Liver (tissue), 9 donors: ENCODE measurements around the gene SMIM29. TPM values are rescaled to one million over a fixed set of nuclear protein-coding genes. Genes with fewer than 3 reads are reported as not detected.

Source experiments
- DNase-seq: peaks from one replicate; pipeline ENCODE4 v3.0.0-alpha.2; 2017; ENCODE audit warnings: low spot score
- H3K27ac ChIP-seq, 2 donors: one replicate each; pipeline ENCODE4 v1.7.0; 2013; ENCODE audit warnings: inconsistent platforms in 2 of 2, low read length in 2 of 2, control low read depth in 1 of 2, low read depth in 1 of 2, mild to moderate bottlenecking in 1 of 2
- H3K27me3 ChIP-seq, 4 donors: one replicate each; pipeline versions ENCODE4 v1.6.1 to v1.7.0; 2013; ENCODE audit warnings: low read length in 3 of 4, inconsistent platforms in 1 of 4, mild to moderate bottlenecking in 1 of 4, moderate library complexity in 1 of 4; ENCODE audit not compliant: control insufficient read depth in 4 of 4, insufficient read depth in 4 of 4
- H3K36me3 ChIP-seq, 4 donors: one replicate each; pipeline versions ENCODE4 v1.6.1 to v1.7.0; 2013; ENCODE audit warnings: low read length in 3 of 4, mild to moderate bottlenecking in 3 of 4, low read depth in 1 of 4, moderate library complexity in 1 of 4; ENCODE audit not compliant: control insufficient read depth in 4 of 4, insufficient read depth in 3 of 4
- H3K4me1 ChIP-seq, 4 donors: one replicate each; pipeline versions ENCODE4 v1.6.1 to v1.7.0; 2013; ENCODE audit warnings: low read length in 3 of 4, mild to moderate bottlenecking in 3 of 4, moderate library complexity in 1 of 4; ENCODE audit not compliant: control insufficient read depth in 4 of 4, insufficient read depth in 4 of 4
- H3K4me3 ChIP-seq, 3 donors: one replicate each; pipeline versions ENCODE4 v1.6.1 to v1.7.0; 2013; ENCODE audit warnings: low read length in 3 of 3, control low read depth in 1 of 3, low read depth in 1 of 3, mild to moderate bottlenecking in 1 of 3
- H3K9ac ChIP-seq, 2 donors: one replicate each; pipeline ENCODE4 v1.7.0; 2013; ENCODE audit warnings: low read length in 2 of 2, mild to moderate bottlenecking in 2 of 2, moderate library complexity in 2 of 2, control low read depth in 1 of 2, low read depth in 1 of 2
- H3K9me3 ChIP-seq, 4 donors: one replicate each; pipeline versions ENCODE4 v1.6.1 to v1.7.0; 2013; ENCODE audit warnings: low read length in 3 of 4; ENCODE audit not compliant: control insufficient read depth in 4 of 4
- EGR1 ChIP-seq, 2 donors: IDR thresholded peaks; 2 replicates each; pipeline ENCODE4 v1.6.1; 2016 to 2018; ENCODE audit warnings: antibody characterized with exemption in 2 of 2, low read depth in 2 of 2
- GABPA ChIP-seq, 2 donors: IDR thresholded peaks in 1 of 2; conservative IDR thresholded peaks in 1 of 2; 2 replicates each; pipeline ENCODE4 v1.6.1; 2016; ENCODE audit warnings: antibody characterized with exemption in 2 of 2, mild to moderate bottlenecking in 1 of 2, moderate library complexity in 1 of 2
- HNF4A ChIP-seq, 2 donors: conservative IDR thresholded peaks; 2 replicates each; pipeline ENCODE4 v1.6.1; 2016; ENCODE audit warnings: antibody characterized with exemption in 2 of 2, mild to moderate bottlenecking in 2 of 2
- JUND ChIP-seq, 2 donors: IDR thresholded peaks; 2 replicates each; pipeline ENCODE4 v1.6.1; 2016; ENCODE audit warnings: antibody characterized with exemption in 2 of 2
- MAX ChIP-seq: IDR thresholded peaks from 2 replicates; pipeline ENCODE4 v1.6.1; 2016; ENCODE audit warnings: antibody characterized with exemption
- NR2F2 ChIP-seq: IDR thresholded peaks from 2 replicates; pipeline ENCODE4 v1.6.1; 2016; ENCODE audit warnings: antibody characterized with exemption
- REST ChIP-seq: IDR thresholded peaks from 2 replicates; pipeline ENCODE4 v1.6.1; 2016; ENCODE audit warnings: antibody characterized with exemption, mild to moderate bottlenecking
- RXRA ChIP-seq, 2 donors: IDR thresholded peaks; 2 replicates each; pipeline ENCODE4 v1.6.1; 2017 to 2018; ENCODE audit warnings: antibody characterized with exemption in 2 of 2, mild to moderate bottlenecking in 1 of 2
- SP1 ChIP-seq: IDR thresholded peaks from 2 replicates; pipeline ENCODE4 v1.6.1; 2018; ENCODE audit warnings: antibody characterized with exemption, mild to moderate bottlenecking
- YY1 ChIP-seq: IDR thresholded peaks from 2 replicates; pipeline ENCODE4 v1.6.1; 2016; ENCODE audit warnings: antibody characterized with exemption, mild to moderate bottlenecking
- WGBS: extraction: QIAGEN DNeasy Blood & Tissue Kit; methylation state at CpG from one replicate; pipeline ENCODE4 v1.1.7; 2013; 5-methylcytosine and 5-hydroxymethylcytosine counted together
- polyA plus RNA-seq, 2 donors: library from polyadenylated mRNA; stranded (reverse) in 1 of 2; unstranded in 1 of 2; fragments of 200-250 nt in 1 of 2; fragments of >200 nt in 1 of 2; fragmentation: Nextera tagmentation in 1 of 2; extraction: Ambion mirVana in 1 of 2; gene quantifications; one replicate each; pipeline versions ENCODE4 v1.2.1 to v1.2.3, GENCODE V29; 2013 to 2015
- total RNA-seq, 2 donors: library from RNA; depleted of rRNA; stranded (reverse); fragments of >200 nt; gene quantifications; one replicate each; pipeline ENCODE4 v1.2.3, GENCODE V29; 2014
- donor health status: healthy.
- donor health status: healthy.
- donor health status: healthy.
- donor health status: healthy.
- donor health status: healthy.

SMIM29 gene
- total and polyA plus RNA-seq, 4 donors: 2.4 to 11.3 (median 6.7) TPM

GRCh38 chr6:34223956-34224940 is 24.6 kb downstream of the SMIM29 start:
- Histone ChIP-seq H3K4me3 (peak overlapping the region; percentile 15 to 75 (median 71)), H3K27ac (peak overlapping the region; percentile 96 to 100), H3K36me3 (no peaks in the 10 kb centered on the region), H3K9ac (peak overlapping the region; percentile 73 to 93), H3K27me3 (no peaks in the 10 kb centered on the region), H3K4me1 (peaks cover 2 to 16% (median 9%) of the 10 kb centered on the region in 4 donors), H3K9me3 (no peaks in the 10 kb centered on the region)
- 2% methylated on average over 55 of the region's 55 CpGs for WGBS
- TF ChIP-seq YY1 (no peak), JUND (IDR thresholded peaks at IDR 0.05) (peak in 1 of 2 donors; percentile 66), REST (peak; percentile 36)
- peak; percentile 95 for DNase-seq

- peak overlapping the region in 1 of 3 donors; percentile 1 for H3K4me3 ChIP-seq
- TF ChIP-seq SP1 (no peak), NR2F2 (no peak), JUND (IDR thresholded peaks at IDR 0.05) (no peak), MAX (no peak)
- no peaks in the 10 kb centered on the region for H3K36me3 ChIP-seq
- peak overlapping the region; percentile 8 to 17 for H3K27ac ChIP-seq
- WGBS: 38% methylated on average over 16 of the region's 16 CpGs
- no peak for DNase-seq
- H3K9ac ChIP-seq: peak overlapping the region in 1 of 2 donors; percentile 21
- no peaks in the 10 kb centered on the region for H3K9me3 ChIP-seq
- H3K27me3 ChIP-seq: no peaks in the 10 kb centered on the region
- peaks cover 2 to 16% (median 9%) of the 10 kb centered on the region in 4 donors for H3K4me1 ChIP-seq
These were observed 25.3 kb downstream of the SMIM29 start for GRCh38 chr6:34223381-34223955.

GRCh38 chr6:34218691-34219090 is 30.1 kb downstream of the SMIM29 start:
- TF ChIP-seq GABPA (IDR thresholded peaks at IDR 0.05 in 1 of 2, conservative IDR thresholded peaks at IDR 0.05 in 1 of 2): no peak
- TF ChIP-seq EGR1 (IDR thresholded peaks at IDR 0.05; ENCODE audit: low read depth in 2 of 2): no peak
- TF ChIP-seq HNF4A (conservative IDR thresholded peaks at IDR 0.05): no peak
- TF ChIP-seq RXRA (IDR thresholded peaks at IDR 0.05): no peak
- TF ChIP-seq SP1: no peak
- TF ChIP-seq REST: no peak
- no peak for DNase-seq
- H3K4me3 ChIP-seq: no peak overlapping the region
- no peaks in the 10 kb centered on the region for H3K36me3 ChIP-seq
- H3K27ac ChIP-seq: no peak overlapping the region
- no peaks in the 10 kb centered on the region for H3K27me3 ChIP-seq
- 83% methylated on average over 2 of the region's 2 CpGs for WGBS
- peaks cover 0 to 5% (median 3%) of the 10 kb centered on the region in 4 donors for H3K4me1 ChIP-seq
- no peak overlapping the region for H3K9ac ChIP-seq
- H3K9me3 ChIP-seq: no peaks in the 10 kb centered on the region
